GM23338 (cell line): Measurements from ENCODE around the gene EIF2D. TPM values are rescaled to one million over a fixed set of nuclear protein-coding genes. Genes with fewer than 3 reads are reported as not detected.

ENCODE experiments used
- ATAC-seq: fragments of 200-7000 bp; cut with Tn5 transposase; 3 replicates; pipeline ENCODE4 v1.9.1; 2020
- DNase-seq: peaks from one replicate; pipeline ENCODE4 v3.0.0-alpha.2; 2015; ENCODE audit warnings: low spot score
- H2AFZ ChIP-seq: fragments of 200-600 bp; sonication (generic); 2 replicates; pipeline ENCODE4 v1.8.0; 2016; ENCODE audit warnings: antibody characterized with exemption, mild to moderate bottlenecking, moderate library complexity
- H3F3A ChIP-seq: fragments of 200-600 bp; sonication (generic); replicated peaks from 2 replicates; pipeline ENCODE4 v1.8.0; 2017; ENCODE audit warnings: antibody characterized with exemption, mixed run types, low read depth
- H3K27ac ChIP-seq: fragments of 200-600 bp; sonication (generic); 2 replicates; pipeline ENCODE4 v1.6.1; 2016; ENCODE audit warnings: low read depth
- H3K27me3 ChIP-seq: fragments of 200-600 bp; sonication (generic); 2 replicates; pipeline ENCODE4 v1.8.0; 2016; ENCODE audit warnings: mild to moderate bottlenecking, mixed run types, moderate library complexity; ENCODE audit not compliant: insufficient read depth
- H3K36me3 ChIP-seq: fragments of 200-600 bp; sonication (generic); 2 replicates; pipeline ENCODE4 v1.8.0; 2016; ENCODE audit warnings: mild to moderate bottlenecking; ENCODE audit not compliant: insufficient read depth
- H3K4me1 ChIP-seq: fragments of 200-600 bp; sonication (generic); 2 replicates; pipeline ENCODE4 v1.8.0; 2016; ENCODE audit warnings: mild to moderate bottlenecking, moderate library complexity; ENCODE audit not compliant: insufficient read depth
- H3K4me2 ChIP-seq: fragments of 200-600 bp; sonication (generic); 2 replicates; pipeline ENCODE4 v1.7.1; 2017; ENCODE audit warnings: mixed run types
- H3K4me3 ChIP-seq: fragments of 200-600 bp; sonication (generic); 2 replicates; pipeline ENCODE4 v1.6.1; 2016; ENCODE audit warnings: mixed run types
- H3K79me2 ChIP-seq: fragments of 200-600 bp; sonication (generic); replicated peaks from 2 replicates; pipeline ENCODE4 v1.8.0; 2017; ENCODE audit warnings: mild to moderate bottlenecking; ENCODE audit not compliant: insufficient read depth
- H3K9me2 ChIP-seq: fragments of 200-600 bp; sonication (generic); 2 replicates; pipeline ENCODE4 v1.8.0; 2017; ENCODE audit not compliant: insufficient read depth
- H4K20me1 ChIP-seq: fragments of 200-600 bp; sonication (generic); replicated peaks from 2 replicates; pipeline ENCODE4 v1.8.0; 2017; ENCODE audit warnings: mild to moderate bottlenecking; ENCODE audit not compliant: insufficient read depth
- H3K27ac Mint-ChIP-seq: 2 replicates; pipeline ENCODE4 v1.8.0; 2020; ENCODE audit warnings: inconsistent platforms, mild to moderate bottlenecking, moderate library complexity, mixed read lengths
- H3K27me3 Mint-ChIP-seq: 3 replicates; pipeline ENCODE4 v1.8.0; 2022; ENCODE audit warnings: low read depth, mild to moderate bottlenecking, moderate library complexity, mixed read lengths, inconsistent platforms; ENCODE audit not compliant: insufficient read depth, poor library complexity
- H3K36me3 Mint-ChIP-seq: 3 replicates; pipeline ENCODE4 v1.8.0; 2021; ENCODE audit warnings: low read depth, mild to moderate bottlenecking, inconsistent platforms, moderate library complexity, mixed read lengths
- H3K4me1 Mint-ChIP-seq: 3 replicates; pipeline ENCODE4 v1.8.0; 2020; ENCODE audit warnings: mild to moderate bottlenecking, inconsistent platforms, mixed read lengths
- H3K4me3 Mint-ChIP-seq: 3 replicates; pipeline ENCODE4 v1.8.0; 2021; ENCODE audit warnings: moderate library complexity, mild to moderate bottlenecking, inconsistent platforms, mixed read lengths
- H3K9me3 Mint-ChIP-seq: 3 replicates; pipeline ENCODE4 v1.8.0; 2020; ENCODE audit warnings: moderate library complexity, mild to moderate bottlenecking, inconsistent platforms, mixed read lengths
- CREB1 ChIP-seq: fragments of 250-450 bp; sonication (Bioruptor Pico); IDR thresholded peaks from 2 replicates; pipeline ENCODE4 v1.5.0; 2020; ENCODE audit warnings: low read depth, mild to moderate bottlenecking, moderate library complexity
- JUNB ChIP-seq: IDR thresholded peaks from one replicate; pipeline ENCODE4 v1.6.1; 2016; ENCODE audit warnings: antibody characterized with exemption; ENCODE audit not compliant: unreplicated experiment
- NANOG ChIP-seq: IDR thresholded peaks from 2 replicates; pipeline ENCODE4 v1.6.1; 2016; ENCODE audit warnings: antibody characterized with exemption, borderline replicate concordance
- POLR2AphosphoS5 ChIP-seq: IDR thresholded peaks from 2 replicates; pipeline ENCODE4 v1.6.1; 2016; ENCODE audit warnings: antibody characterized with exemption, low read depth
- STAT1 ChIP-seq: IDR thresholded peaks from one replicate; pipeline ENCODE4 v1.6.1; 2016; ENCODE audit warnings: antibody characterized with exemption; ENCODE audit not compliant: unreplicated experiment
- ZNF114 ChIP-seq: fragments of 250-450 bp; sonication (Bioruptor Pico); IDR thresholded peaks from 2 replicates; pipeline ENCODE4 v1.5.0; 2020; ENCODE audit warnings: mild to moderate bottlenecking, moderate library complexity
- polyA plus RNA-seq: library from polyadenylated mRNA; unstranded; fragments of >200 nt; fragmentation: Nextera tagmentation; extraction: Ambion mirVana; gene quantifications from 2 replicates; pipeline ENCODE4 v1.2.1, GENCODE V29; 2016
- total RNA-seq: library from RNA; depleted of rRNA; stranded (reverse); fragments of >200 nt; shearing (Covaris generic); gene quantifications from 2 replicates; pipeline ENCODE4 v1.2.3, GENCODE V29; 2014
- TF ChIP-seq, protein P1 (sequence below), 2 experiments: fragments of 200-600 bp in 1 of 2; sonication (generic) in 1 of 2; conservative IDR thresholded peaks; 2 replicates each; pipeline versions ENCODE4 v1.5.1 to v1.6.1; 2016 to 2017; ENCODE audit warnings: antibody characterized with exemption in 2 of 2, low read depth in 2 of 2, mild to moderate bottlenecking in 2 of 2, moderate library complexity in 1 of 2
- TF ChIP-seq, protein P2 (sequence below): IDR thresholded peaks from 2 replicates; pipeline ENCODE4 v1.6.1; 2016; ENCODE audit warnings: antibody characterized with exemption

Gene EIF2D
- total and polyA plus RNA-seq, 2 experiments from 2014 or later: 25.1 to 34.8 TPM

GRCh38 chr1:206591226-206591625, 21.0 kb downstream of the EIF2D start:
- peaks cover 8% of the 10 kb centered on the region; the same call in 1 of the 2 replicates for H4K20me1 ChIP-seq
- no peaks in the 10 kb centered on the region for H3K79me2 ChIP-seq
- no peak overlapping the region for H3K27ac ChIP-seq
- Mint-ChIP-seq H3K36me3 (peaks cover 39% of the 10 kb centered on the region), H3K4me3 (no peak overlapping the region), H3K27ac (no peak overlapping the region), H3K4me1 (peaks cover 6% of the 10 kb centered on the region; the same call in 2 of the 3 replicates), H3K9me3 (no peaks in the 10 kb centered on the region), H3K27me3 (no peaks in the 10 kb centered on the region)
- H2AFZ ChIP-seq: no peak overlapping the region
- H3F3A ChIP-seq: no peaks in the 10 kb centered on the region
- no peaks in the 10 kb centered on the region for H3K4me1 ChIP-seq
- H3K4me3 ChIP-seq: no peak overlapping the region
- ATAC-seq (no peak), DNase-seq (no peak)
- H3K36me3 ChIP-seq: peaks cover 5% of the 10 kb centered on the region
- H3K9me2 ChIP-seq: no peaks in the 10 kb centered on the region
- H3K4me2 ChIP-seq: no peak overlapping the region
- no peaks in the 10 kb centered on the region for H3K27me3 ChIP-seq
- TF ChIP-seq STAT1 (no peak), CREB1 (CRISPR knock-in tag) (no peak), NANOG (no peak), JUNB (no peak), POLR2AphosphoS5 (no peak), ZNF114 (no peak)
- TF ChIP-seq, protein P1, sequence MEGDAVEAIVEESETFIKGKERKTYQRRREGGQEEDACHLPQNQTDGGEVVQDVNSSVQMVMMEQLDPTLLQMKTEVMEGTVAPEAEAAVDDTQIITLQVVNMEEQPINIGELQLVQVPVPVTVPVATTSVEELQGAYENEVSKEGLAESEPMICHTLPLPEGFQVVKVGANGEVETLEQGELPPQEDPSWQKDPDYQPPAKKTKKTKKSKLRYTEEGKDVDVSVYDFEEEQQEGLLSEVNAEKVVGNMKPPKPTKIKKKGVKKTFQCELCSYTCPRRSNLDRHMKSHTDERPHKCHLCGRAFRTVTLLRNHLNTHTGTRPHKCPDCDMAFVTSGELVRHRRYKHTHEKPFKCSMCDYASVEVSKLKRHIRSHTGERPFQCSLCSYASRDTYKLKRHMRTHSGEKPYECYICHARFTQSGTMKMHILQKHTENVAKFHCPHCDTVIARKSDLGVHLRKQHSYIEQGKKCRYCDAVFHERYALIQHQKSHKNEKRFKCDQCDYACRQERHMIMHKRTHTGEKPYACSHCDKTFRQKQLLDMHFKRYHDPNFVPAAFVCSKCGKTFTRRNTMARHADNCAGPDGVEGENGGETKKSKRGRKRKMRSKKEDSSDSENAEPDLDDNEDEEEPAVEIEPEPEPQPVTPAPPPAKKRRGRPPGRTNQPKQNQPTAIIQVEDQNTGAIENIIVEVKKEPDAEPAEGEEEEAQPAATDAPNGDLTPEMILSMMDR (conservative IDR thresholded peaks at IDR 0.05; ENCODE audit: low read depth in 2 of 2): no peak
- TF ChIP-seq, protein P2, sequence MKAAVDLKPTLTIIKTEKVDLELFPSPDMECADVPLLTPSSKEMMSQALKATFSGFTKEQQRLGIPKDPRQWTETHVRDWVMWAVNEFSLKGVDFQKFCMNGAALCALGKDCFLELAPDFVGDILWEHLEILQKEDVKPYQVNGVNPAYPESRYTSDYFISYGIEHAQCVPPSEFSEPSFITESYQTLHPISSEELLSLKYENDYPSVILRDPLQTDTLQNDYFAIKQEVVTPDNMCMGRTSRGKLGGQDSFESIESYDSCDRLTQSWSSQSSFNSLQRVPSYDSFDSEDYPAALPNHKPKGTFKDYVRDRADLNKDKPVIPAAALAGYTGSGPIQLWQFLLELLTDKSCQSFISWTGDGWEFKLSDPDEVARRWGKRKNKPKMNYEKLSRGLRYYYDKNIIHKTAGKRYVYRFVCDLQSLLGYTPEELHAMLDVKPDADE: no peak

DNA sequence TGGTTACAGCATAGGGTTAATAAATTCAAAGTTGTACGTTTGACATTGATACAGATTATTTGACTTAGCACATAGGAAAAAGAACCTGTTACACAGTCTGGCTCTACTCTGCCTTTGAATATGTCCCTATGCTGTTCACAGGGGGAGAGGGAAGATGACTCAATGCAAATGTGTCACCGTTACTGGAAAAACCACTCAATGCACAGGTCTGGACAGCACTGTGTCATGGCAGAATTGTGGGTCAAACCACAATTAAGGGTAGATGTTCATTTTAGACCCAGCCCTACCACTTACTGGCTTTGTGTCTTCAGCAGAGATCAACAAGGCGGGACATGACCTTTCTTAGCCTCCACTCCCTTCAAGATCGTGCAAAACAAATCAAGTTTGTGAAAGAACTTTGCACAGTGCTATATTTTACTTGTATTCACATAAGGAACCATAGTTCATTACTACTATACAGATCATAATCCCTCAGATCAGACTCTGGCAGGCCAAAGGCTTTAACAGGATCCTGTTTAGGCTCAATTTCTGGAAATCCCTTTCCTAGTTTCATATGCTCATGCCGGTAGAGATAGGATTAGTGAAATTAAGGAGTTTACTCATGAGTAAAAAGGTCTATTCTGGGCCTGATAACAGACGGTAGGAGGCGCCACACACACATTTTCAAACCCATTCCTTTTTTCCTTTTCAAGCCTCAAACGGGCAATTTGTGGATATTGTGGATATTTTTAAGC, 22.1 kb downstream of the EIF2D start:
- Histone ChIP-seq H3K9me2 (no peaks in the 10 kb centered on the region), H3K79me2 (no peaks in the 10 kb centered on the region), H2AFZ (no peak overlapping the region), H3K27ac (no peak overlapping the region), H3K4me2 (no peak overlapping the region), H3F3A (no peaks in the 10 kb centered on the region), H3K4me3 (no peak overlapping the region), H3K27me3 (no peaks in the 10 kb centered on the region), H4K20me1 (peaks cover 8% of the 10 kb centered on the region; the same call in 1 of the 2 replicates), H3K4me1 (no peaks in the 10 kb centered on the region), H3K36me3 (0 out of 2 replicates have a peak, but pooled peaks cover 3% of the 10 kb centered on the region)
- ATAC-seq (peak; percentile 35; the same call in 1 of the 3 replicates), DNase-seq (peak; percentile 58)
- no peak overlapping the region for H3K4me3 Mint-ChIP-seq
- H3K36me3 Mint-ChIP-seq: peaks cover 31% of the 10 kb centered on the region
- TF ChIP-seq, protein P1 (conservative IDR thresholded peaks at IDR 0.05; ENCODE audit: low read depth in 2 of 2): peak; percentile 63 to 72
- TF ChIP-seq, protein P2: no peak
- peaks cover 2% of the 10 kb centered on the region for H3K27me3 Mint-ChIP-seq
- H3K4me1 Mint-ChIP-seq: peaks cover 6% of the 10 kb centered on the region; the same call in 2 of the 3 replicates
- no peaks in the 10 kb centered on the region for H3K9me3 Mint-ChIP-seq
- H3K27ac Mint-ChIP-seq: no peak overlapping the region
